Skeletal muscle satellite cell (primary cell): Measurements from ENCODE around the gene ATP4A.
A peak's percentile ranks its signal among the peaks of the same experiment; 100 is the strongest.

ENCODE experiments used
- H3K27me3 ChIP-seq: 2 replicates; pipeline ENCODE4 v1.7.0; 2013; ENCODE audit warnings: low read length; ENCODE audit not compliant: control insufficient read depth, insufficient read depth
- H3K36me3 ChIP-seq: 2 replicates; pipeline ENCODE4 v1.7.0; 2013; ENCODE audit warnings: mild to moderate bottlenecking, control low read depth, low read length; ENCODE audit not compliant: insufficient read depth
- H3K4me1 ChIP-seq: 2 replicates; pipeline ENCODE4 v1.7.0; 2013; ENCODE audit warnings: low read length; ENCODE audit not compliant: control insufficient read depth, insufficient read depth
- H3K4me2 ChIP-seq: 2 replicates; pipeline ENCODE4 v1.7.0; 2013; ENCODE audit warnings: mild to moderate bottlenecking, low read length
- H3K4me3 ChIP-seq: 2 replicates; pipeline ENCODE4 v1.7.0; 2013; ENCODE audit warnings: low read length
- H3K9ac ChIP-seq: 2 replicates; pipeline ENCODE4 v1.7.0; 2013; ENCODE audit warnings: mild to moderate bottlenecking, low read depth, low read length, moderate library complexity
- H3K9me3 ChIP-seq: replicated peaks from 2 replicates; pipeline ENCODE4 v1.7.0; 2013; ENCODE audit warnings: mild to moderate bottlenecking, control low read depth, low read length

ATP4A gene

GRCh38 chr19:35565016-35565856 is 1.8 kb upstream of the ATP4A start:
- Histone ChIP-seq H3K36me3 (no peaks in the 10 kb centered on the region), H3K9ac (no peak overlapping the region), H3K9me3 (no peaks in the 10 kb centered on the region), H3K4me1 (no peaks in the 10 kb centered on the region), H3K4me3 (no peak overlapping the region), H3K27me3 (peaks cover 22% of the 10 kb centered on the region), H3K4me2 (no peak overlapping the region)

- Histone ChIP-seq H3K4me1 (peaks cover 5% of the 10 kb centered on the region), H3K9ac (no peak overlapping the region), H3K27me3 (peaks cover 31% of the 10 kb centered on the region), H3K4me3 (no peak overlapping the region), H3K9me3 (no peaks in the 10 kb centered on the region), H3K4me2 (no peak overlapping the region), H3K36me3 (no peaks in the 10 kb centered on the region)
Measured at GRCh38 chr19:35562776-35563175, 682 bp downstream of the ATP4A start.

- H3K9ac ChIP-seq: no peak overlapping the region
Measured at GRCh38 chr19:35562336-35562735, 1.1 kb downstream of the ATP4A start.

GRCh38 chr19:35561436-35561835 is 2.0 kb downstream of the ATP4A start:
- Histone ChIP-seq H3K27me3 (peaks cover 37% of the 10 kb centered on the region), H3K9me3 (no peaks in the 10 kb centered on the region), H3K4me1 (peaks cover 5% of the 10 kb centered on the region), H3K4me3 (no peak overlapping the region), H3K4me2 (no peak overlapping the region), H3K9ac (no peak overlapping the region), H3K36me3 (no peaks in the 10 kb centered on the region)

More at GRCh38 chr19:35562336-35562735, 1.1 kb downstream of the ATP4A start:
- H3K4me3 ChIP-seq: no peak overlapping the region
- no peaks in the 10 kb centered on the region for H3K9me3 ChIP-seq
- H3K36me3 ChIP-seq: no peaks in the 10 kb centered on the region
- H3K4me1 ChIP-seq: peaks cover 5% of the 10 kb centered on the region
- H3K27me3 ChIP-seq: peaks cover 32% of the 10 kb centered on the region
- no peak overlapping the region for H3K4me2 ChIP-seq

GRCh38 chr19:35560677-35561076 is 2.8 kb downstream of the ATP4A start:
- Histone ChIP-seq H3K9ac (no peak overlapping the region), H3K4me3 (no peak overlapping the region), H3K4me1 (peaks cover 5% of the 10 kb centered on the region), H3K36me3 (no peaks in the 10 kb centered on the region), H3K4me2 (no peak overlapping the region), H3K27me3 (peaks cover 37% of the 10 kb centered on the region), H3K9me3 (no peaks in the 10 kb centered on the region)

GRCh38 chr19:35560271-35560670 is 3.2 kb downstream of the ATP4A start:
- Histone ChIP-seq H3K36me3 (no peaks in the 10 kb centered on the region), H3K4me3 (no peak overlapping the region), H3K4me1 (peaks cover 5% of the 10 kb centered on the region), H3K9ac (no peak overlapping the region), H3K4me2 (no peak overlapping the region), H3K9me3 (no peaks in the 10 kb centered on the region), H3K27me3 (peaks cover 34% of the 10 kb centered on the region)

GRCh38 chr19:35559781-35560180 is 3.7 kb downstream of the ATP4A start:
- Histone ChIP-seq H3K4me2 (no peak overlapping the region), H3K4me1 (peaks cover 5% of the 10 kb centered on the region), H3K36me3 (no peaks in the 10 kb centered on the region), H3K4me3 (no peak overlapping the region), H3K9ac (no peak overlapping the region), H3K27me3 (peaks cover 33% of the 10 kb centered on the region), H3K9me3 (no peaks in the 10 kb centered on the region)

GRCh38 chr19:35559281-35559659 is 4.2 kb downstream of the ATP4A start:
- H3K36me3 ChIP-seq: no peaks in the 10 kb centered on the region

GRCh38 chr19:35558400-35559280 is 4.8 kb downstream of the ATP4A start:
- Histone ChIP-seq H3K4me2 (peak overlapping the region; percentile 83), H3K9me3 (no peaks in the 10 kb centered on the region), H3K27me3 (peaks cover 30% of the 10 kb centered on the region), H3K4me1 (peaks cover 5% of the 10 kb centered on the region), H3K4me3 (peak overlapping the region; percentile 65), H3K36me3 (no peaks in the 10 kb centered on the region), H3K9ac (no peak overlapping the region)

More at GRCh38 chr19:35559281-35559659, 4.2 kb downstream of the ATP4A start:
- Histone ChIP-seq H3K4me1 (peaks cover 5% of the 10 kb centered on the region), H3K4me3 (no peak overlapping the region), H3K27me3 (peaks cover 33% of the 10 kb centered on the region), H3K9ac (no peak overlapping the region), H3K9me3 (no peaks in the 10 kb centered on the region), H3K4me2 (no peak overlapping the region)

- no peak overlapping the region for H3K9ac ChIP-seq
- H3K4me2 ChIP-seq: peak overlapping the region; percentile 83
- H3K9me3 ChIP-seq: no peaks in the 10 kb centered on the region
- H3K36me3 ChIP-seq: no peaks in the 10 kb centered on the region
- H3K4me1 ChIP-seq: peaks cover 5% of the 10 kb centered on the region
- peak overlapping the region; percentile 65 for H3K4me3 ChIP-seq
- peaks cover 34% of the 10 kb centered on the region for H3K27me3 ChIP-seq
Measured at GRCh38 chr19:35557539-35558399, 5.7 kb downstream of the ATP4A start.
